HG03066 (cell line): Measurements from ENCODE around the gene DIPK1A.
"Not testable (repeated sequence)": the region's sequence is repeated elsewhere in the genome, so short reads cannot be mapped to it uniquely, and the experiment has no call there.

Experiments
- ATAC-seq: cut with Tn5 transposase; IDR thresholded peaks from one replicate; pipeline ENCODE4 v1.9.1; 2021; ENCODE audit warnings: low read depth; ENCODE audit not compliant: unreplicated experiment

Gene DIPK1A

DNA sequence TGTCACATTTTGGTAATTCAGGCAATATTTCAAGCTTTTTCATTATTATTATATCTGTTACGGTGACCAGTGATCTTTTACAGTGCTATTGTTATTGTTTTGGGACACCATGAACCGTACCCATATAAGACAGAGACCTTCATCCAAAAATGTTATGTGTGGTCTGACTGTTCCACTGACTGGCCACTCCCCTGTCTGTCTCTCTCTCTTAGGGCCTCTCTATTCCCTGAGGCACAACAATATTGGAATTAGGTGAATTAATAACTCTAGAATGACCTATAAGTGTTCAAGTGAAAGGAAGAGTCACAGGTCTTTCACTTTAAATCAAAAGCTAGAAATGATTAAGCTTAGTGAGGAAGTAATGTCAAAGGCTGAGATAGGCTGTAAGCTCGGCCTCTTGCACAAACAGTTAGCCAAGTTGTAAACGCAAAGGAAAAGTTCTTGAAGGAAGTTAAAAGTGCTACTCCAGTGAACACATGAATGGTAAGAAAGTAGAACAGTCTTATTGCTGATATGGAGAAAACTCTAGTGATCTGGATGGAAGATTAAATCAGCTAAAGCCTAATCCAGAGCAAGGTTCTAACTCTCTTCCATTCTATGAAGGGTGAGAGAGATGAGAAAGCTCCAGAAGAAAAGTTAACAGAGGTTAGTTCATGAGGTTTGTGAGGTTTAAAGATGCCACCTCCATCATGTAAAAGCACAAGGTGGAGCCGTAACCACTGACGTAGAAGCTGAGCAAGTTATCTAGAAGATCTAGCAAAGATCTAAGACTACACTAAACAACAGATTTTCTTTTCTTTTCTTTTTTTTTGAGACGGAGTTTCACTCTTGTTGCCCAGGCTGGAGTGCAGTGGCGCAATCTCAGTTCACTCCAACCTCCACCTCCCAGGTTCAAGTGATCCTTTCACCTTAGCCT is 19.7 kb upstream of the DIPK1A start:
- peak; percentile 57 for ATAC-seq

DNA sequence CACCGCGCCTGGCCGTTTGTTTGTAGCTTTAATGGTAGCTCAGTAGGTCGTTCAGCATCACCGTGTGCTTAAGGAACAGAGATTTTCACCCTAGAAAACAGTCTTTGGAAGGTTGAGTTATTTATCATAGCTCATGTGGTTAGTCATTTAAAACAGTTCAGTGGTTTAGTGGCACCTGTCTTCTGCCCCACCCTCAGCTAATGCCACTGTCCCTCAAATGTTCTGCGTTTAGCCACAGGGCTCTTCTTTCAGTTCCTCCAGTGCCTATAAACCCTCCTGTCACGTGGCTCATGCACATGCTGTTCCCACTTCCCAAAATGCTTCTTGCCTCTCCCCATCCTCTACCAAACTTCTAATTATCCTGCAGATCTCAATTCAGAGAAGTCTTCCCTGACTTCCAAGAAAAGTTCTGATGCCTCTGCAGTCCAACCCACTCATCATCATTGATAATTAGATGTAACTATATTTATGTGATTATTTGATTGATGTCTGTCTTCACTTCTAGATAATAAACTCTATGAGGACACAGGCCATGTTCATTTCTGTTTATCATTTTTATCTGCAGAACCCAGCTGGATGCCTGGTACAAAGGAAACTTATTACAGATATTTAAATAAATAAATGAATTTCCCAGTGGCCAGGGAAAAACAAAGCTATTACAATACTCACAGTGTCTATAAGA is 14.4 kb upstream of the DIPK1A start:
- peak; percentile 73 for ATAC-seq

DNA sequence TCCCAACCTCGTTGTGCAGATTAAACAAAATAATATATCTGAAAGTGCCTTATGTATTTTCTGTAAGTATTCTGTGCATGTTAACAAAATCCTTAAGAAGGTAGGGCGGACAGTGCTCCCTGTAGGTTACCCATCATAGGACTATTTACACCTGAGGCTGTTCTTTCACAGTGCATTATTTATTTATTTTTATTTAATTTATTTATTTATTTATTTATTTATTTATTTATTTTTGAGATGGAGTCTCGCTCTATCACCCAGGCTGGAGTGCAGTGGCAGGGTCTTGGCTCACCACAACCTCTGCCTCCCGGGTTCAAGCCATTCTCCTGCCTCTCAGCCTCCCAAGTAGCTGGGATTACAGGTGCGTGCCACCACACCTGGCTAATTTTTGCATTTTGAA is 12.8 kb upstream of the DIPK1A start:
- not testable (repeated sequence) for ATAC-seq

DNA sequence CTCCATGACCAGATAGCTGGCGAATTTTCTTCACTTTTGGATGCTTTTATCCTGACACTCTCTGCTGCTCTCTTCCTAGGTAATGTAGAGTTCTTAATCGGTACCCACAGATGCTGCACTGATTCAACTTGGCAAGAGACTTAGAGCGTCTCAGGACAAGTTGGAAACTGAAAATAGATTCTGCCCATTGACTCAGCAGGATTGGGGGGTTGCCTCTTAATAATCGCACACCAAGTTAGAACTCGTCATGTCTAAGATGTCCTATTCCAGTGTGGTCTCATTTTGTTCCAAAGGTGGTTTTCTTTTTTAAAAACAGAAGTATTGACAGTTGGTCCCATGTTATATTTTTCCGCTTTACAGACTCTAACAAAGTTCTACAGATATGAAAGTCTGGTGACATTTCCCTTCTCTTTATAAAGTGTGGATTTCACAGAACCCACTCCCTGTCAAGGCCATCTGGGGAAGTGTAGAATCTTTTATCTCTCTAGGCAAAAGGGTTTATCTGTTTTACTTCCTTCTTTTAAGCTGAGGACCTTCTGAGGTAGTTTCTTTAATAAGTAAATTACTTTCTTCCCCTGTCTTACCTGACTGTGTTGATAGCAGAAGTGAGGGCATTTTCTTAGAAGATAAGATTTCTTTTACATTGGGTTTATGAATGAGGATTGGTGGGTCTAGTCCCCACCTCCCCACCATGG is 12.1 kb upstream of the DIPK1A start:
- ATAC-seq = no peak

- no peak for ATAC-seq
Measured at GRCh38 chr1:92972409-92973129, 11.3 kb upstream of the DIPK1A start.

DNA sequence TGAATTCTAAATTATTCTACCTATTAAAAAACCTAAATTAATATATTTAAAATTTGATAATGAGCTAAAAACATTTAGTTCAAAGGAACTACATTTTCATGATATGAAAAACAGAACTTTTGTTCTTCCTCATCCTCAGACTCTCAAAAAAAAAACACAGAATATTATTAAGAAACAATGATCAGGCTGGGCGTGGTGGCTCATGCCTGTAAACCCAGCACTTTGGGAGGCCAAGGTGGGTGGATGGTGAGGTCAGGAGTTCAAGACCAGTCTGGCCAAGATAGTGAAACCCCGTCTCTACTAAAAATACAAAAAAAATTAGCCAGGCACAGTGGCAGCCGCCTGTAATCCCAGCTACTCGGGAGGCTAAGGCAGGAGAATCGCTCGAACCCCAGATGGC is 10.7 kb upstream of the DIPK1A start:
- not testable (repeated sequence) for ATAC-seq

DNA sequence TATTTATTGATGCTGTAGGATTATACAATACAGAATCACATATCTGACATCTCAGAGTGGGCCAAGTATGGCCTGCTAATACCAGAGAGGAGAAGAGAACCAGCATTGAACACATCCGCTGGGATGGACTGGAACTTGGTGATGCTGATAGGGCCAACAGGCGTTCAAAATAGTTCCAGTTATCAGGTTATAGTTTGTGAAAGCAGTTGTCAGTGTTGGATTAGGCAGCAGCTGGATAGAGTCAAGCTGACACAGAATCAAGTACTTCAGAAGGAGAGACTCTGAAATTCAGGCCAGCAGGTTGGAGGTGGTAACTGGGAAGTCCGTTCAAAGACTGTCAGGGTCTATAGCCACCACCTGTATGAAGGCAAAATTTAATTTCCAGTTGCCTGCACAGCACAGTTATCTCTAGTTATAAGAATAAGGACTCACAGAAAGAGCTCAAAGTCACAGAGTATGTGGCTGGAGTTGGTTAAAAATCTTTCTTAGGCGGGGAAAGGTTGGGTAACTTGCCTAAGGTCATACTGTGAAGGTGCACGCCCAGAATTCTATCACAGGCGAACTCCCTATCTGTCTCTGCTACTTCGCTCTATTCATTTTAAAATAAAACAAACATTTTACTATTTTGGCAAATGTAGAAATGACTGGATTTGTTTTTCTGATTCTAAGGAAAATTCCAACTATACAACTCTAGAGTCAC is 9.9 kb upstream of the DIPK1A start:
- ATAC-seq = no peak

- ATAC-seq = no peak
Measured at GRCh38 chr1:92969517-92969916, 8.3 kb upstream of the DIPK1A start.

DNA sequence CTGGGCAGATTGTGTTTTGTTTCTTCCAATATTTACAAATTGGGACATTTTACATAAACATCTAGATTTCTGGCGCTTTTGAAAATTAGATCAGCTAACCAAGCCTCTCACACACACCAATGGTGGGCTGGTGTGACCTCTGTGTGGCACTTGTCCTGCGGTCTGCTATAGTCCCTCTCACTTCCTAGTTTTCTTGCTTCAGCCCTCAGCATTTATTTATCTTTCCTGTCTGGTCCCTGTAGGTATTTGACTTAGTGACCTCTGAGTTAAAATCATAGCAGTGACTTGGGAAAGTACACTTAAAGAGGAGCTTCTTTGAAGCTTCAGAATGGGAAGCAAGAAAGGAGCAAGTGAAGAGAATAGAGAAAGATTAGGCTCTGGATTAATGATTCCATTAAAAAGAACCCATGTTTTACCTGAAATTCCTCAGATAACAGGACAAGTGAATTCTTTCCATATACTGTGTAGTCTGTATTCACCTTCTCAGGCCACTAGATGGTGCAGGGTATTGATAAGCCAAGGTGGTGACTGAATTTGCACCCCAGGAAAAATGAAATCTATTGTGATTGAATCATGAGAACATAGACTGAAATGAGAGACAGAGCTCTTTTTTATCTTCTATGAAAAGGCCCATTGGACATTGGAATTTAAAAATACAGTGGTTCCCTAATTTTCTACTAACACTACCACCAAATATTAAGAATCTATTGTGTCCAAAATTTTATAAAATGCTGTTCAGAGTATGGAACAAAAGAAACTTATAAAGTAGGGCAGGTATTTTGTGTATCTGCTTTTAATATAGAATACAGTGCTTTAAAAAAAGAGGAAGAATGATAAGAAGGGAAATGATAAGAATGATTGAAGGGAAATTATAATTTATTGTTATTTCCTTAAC is 7.1 kb upstream of the DIPK1A start:
- peak; percentile 58 for ATAC-seq

GRCh38 chr1:92964998-92965397 is 3.7 kb upstream of the DIPK1A start:
- ATAC-seq = no peak

GRCh38 chr1:92964316-92964715 is 3.1 kb upstream of the DIPK1A start:
- no peak for ATAC-seq

GRCh38 chr1:92961896-92962752 is 862 bp upstream of the DIPK1A start:
- ATAC-seq = peak; percentile 48

DNA sequence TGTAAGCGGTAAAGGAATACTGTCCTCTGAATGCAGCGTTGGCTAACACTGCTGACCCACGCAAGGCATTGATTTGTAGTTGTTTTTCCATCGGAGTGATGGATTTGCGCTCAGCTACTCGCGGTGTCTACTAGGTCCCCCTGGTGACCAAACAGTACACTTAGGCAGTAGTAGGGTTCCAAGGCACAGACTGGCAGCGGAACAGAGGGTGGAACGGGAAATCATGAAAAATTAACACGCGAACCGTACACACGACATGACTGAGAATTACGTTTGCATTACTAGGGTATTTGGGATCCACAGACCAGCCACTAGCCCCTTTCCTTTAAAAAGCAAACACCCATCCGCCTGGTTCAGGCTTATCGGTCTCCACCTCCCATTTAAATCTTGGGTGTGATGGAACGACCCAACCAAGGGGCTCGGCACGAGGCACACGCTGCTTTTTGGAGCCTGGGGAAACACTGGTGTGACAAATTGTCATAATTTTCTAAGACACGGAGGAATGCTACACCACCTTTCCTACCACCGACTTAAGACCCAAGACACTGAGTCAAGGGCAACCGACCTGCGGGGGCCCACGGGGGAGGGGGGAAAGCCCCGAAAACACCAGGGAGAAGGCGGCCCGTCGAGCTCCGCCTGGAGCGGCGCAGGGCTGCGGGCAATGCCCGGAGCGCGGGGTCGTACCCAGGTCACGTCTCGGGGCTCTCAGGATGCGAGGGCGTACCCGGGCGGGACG is 699 bp downstream of the DIPK1A start:
- peak; percentile 35 for ATAC-seq

DNA sequence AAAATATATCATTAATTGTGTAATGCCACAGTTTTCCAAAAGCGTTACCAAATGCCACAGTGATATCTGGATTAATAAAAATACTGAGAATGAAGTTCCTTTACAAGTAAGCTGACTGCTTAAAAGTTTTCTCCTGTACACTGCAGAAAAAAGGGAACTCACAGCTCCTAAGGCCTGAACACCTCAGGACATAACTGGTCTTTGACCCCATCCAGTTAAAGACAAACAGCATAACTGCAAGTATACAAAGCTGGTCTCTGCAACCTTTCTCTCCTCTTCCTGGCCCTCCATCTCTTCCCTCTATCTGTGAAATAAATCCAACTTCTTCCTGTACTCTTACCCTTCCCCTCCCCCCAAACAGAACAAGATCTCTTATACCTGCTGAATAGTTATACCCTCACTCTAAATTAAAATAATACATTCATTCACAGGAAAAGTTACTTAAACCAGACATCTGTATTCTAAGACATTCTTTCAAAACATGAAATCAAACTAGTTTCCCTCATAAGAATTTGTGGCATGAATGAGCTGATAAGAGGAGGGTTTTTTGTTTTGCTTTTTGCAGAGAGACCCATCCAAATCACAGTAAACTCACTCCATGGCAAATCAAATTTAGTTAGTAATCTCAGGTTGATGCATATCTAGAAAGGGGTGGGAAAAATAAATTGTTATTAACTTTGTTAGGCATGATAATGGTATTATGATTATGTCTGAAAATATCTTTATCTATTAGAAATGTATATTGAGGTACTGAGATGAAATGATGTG is 2.9 kb downstream of the DIPK1A start:
- ATAC-seq = no peak

DNA sequence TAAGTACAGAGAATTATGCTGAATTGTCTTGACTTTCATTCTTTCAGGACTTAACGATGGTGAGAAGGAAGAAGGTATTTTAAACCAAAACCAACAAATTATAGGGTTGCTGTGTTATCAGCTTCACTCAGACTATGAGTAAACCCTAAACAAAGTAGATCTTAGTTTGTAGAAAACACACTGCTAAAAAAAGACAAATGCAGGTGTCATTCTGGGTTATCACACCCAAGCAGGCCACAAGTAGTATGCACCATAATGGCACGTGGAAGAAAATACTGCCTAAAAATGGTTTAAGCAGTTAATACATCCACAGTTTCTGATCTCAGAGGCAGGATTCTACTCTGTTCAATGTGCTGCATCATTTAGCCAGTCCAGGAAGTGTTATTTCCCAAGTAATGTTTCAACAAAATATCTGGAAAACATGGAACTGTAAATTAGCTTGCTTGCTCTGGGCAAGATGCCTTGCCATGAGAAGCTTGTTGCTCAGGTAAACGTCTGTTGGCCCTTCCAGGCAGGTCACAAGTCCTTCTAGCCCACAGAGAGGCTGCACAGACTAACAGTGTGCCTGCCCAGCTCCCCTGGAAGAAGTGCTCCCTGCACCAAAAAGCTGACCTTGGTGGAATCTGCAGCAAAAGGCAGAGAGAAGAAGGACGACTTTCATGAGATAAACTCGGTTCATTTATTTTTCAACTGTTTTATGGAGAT is 4.1 kb downstream of the DIPK1A start:
- ATAC-seq = peak; percentile 36
